ENCODE results near the gene CRAT. TPM values are rescaled to one million over a fixed set of nuclear protein-coding genes. Genes with fewer than 3 reads are reported as not detected.

CRAT gene
- 27.1 TPM for total RNA-seq

- Histone ChIP-seq H3K27me3 (ENCODE audit: control insufficient read depth in 3 of 3, insufficient read depth in 3 of 3, low read length in 3 of 3) (no peaks in the 10 kb centered on the region), H3K4me3 (ENCODE audit: low read length in 3 of 3) (peak within 1 kb of the TSS; percentile 85 to 93 (median 89)), H3K27ac (ENCODE audit: low read depth, low read length) (peak within 1 kb of the TSS; percentile 95), H3K36me3 (ENCODE audit: control insufficient read depth in 3 of 3, insufficient read depth in 3 of 3, low read length in 3 of 3) (peaks cover 10 to 13% (median 13%) of the 10 kb centered on the region in 3 donors), H3K4me1 (ENCODE audit: control insufficient read depth in 3 of 3, insufficient read depth in 3 of 3, low read length in 3 of 3) (peaks cover 39 to 63% (median 42%) of the 10 kb centered on the region in 3 donors), H3K9ac (ENCODE audit: low read depth in 1 of 3, low read length in 3 of 3) (peak within 1 kb of the TSS; percentile 92 to 96 (median 94)), H3K9me3 (ENCODE audit: control insufficient read depth in 3 of 3, low read length in 3 of 3) (no peaks in the 10 kb centered on the region)
Observed at GRCh38 chr9:129110740-129111527, at the start of gene CRAT, which contains the start of gene PTPA. Gene CRAT, minus strand, starts transcription at chr9:129110793. Its CDS starts 284 bp downstream, at chr9:129110509. Gene PTPA, plus strand, starts transcription at chr9:129111415. Its CDS starts 186 bp downstream, at chr9:129111601.

- Histone ChIP-seq H3K27me3 (ENCODE audit: control insufficient read depth in 3 of 3, insufficient read depth in 3 of 3, low read length in 3 of 3) (no peaks in the 10 kb centered on the region), H3K36me3 (ENCODE audit: control insufficient read depth in 3 of 3, insufficient read depth in 3 of 3, low read length in 3 of 3) (peaks cover 0 to 21% (median 5%) of the 10 kb centered on the region in 3 donors), H3K9ac (ENCODE audit: low read depth in 1 of 3, low read length in 3 of 3) (no peak overlapping the region), H3K4me1 (ENCODE audit: control insufficient read depth in 3 of 3, insufficient read depth in 3 of 3, low read length in 3 of 3) (no peaks in the 10 kb centered on the region), H3K27ac (ENCODE audit: low read depth, low read length) (no peak overlapping the region), H3K9me3 (ENCODE audit: control insufficient read depth in 3 of 3, low read length in 3 of 3) (no peaks in the 10 kb centered on the region), H3K4me3 (ENCODE audit: low read length in 3 of 3) (no peak overlapping the region)
Observed at GRCh38 chr9:129156163-129156562, 45.6 kb upstream of the CRAT start.

- no peak overlapping the region for H3K9ac ChIP-seq (ENCODE audit: low read depth in 1 of 3, low read length in 3 of 3)
- no peaks in the 10 kb centered on the region for H3K9me3 ChIP-seq (ENCODE audit: control insufficient read depth in 3 of 3, low read length in 3 of 3)
- H3K4me3 ChIP-seq (ENCODE audit: low read length in 3 of 3), result no peak overlapping the region
- H3K27me3 ChIP-seq (ENCODE audit: control insufficient read depth in 3 of 3, insufficient read depth in 3 of 3, low read length in 3 of 3), result no peaks in the 10 kb centered on the region
- no peaks in the 10 kb centered on the region for H3K4me1 ChIP-seq (ENCODE audit: control insufficient read depth in 3 of 3, insufficient read depth in 3 of 3, low read length in 3 of 3)
- no peak overlapping the region for H3K27ac ChIP-seq (ENCODE audit: low read depth, low read length)
- H3K36me3 ChIP-seq (ENCODE audit: control insufficient read depth in 3 of 3, insufficient read depth in 3 of 3, low read length in 3 of 3), result peaks cover 2 to 21% (median 5%) of the 10 kb centered on the region in 3 donors
Observed at GRCh38 chr9:129154866-129155477, 44.4 kb upstream of the CRAT start.

- Histone ChIP-seq H3K27ac (ENCODE audit: low read depth, low read length) (no peak overlapping the region), H3K9me3 (ENCODE audit: control insufficient read depth in 3 of 3, low read length in 3 of 3) (no peaks in the 10 kb centered on the region), H3K9ac (ENCODE audit: low read depth in 1 of 3, low read length in 3 of 3) (no peak overlapping the region), H3K36me3 (ENCODE audit: control insufficient read depth in 3 of 3, insufficient read depth in 3 of 3, low read length in 3 of 3) (peaks cover 21 to 32% (median 23%) of the 10 kb centered on the region in 3 donors), H3K4me3 (ENCODE audit: low read length in 3 of 3) (no peak overlapping the region), H3K27me3 (ENCODE audit: control insufficient read depth in 3 of 3, insufficient read depth in 3 of 3, low read length in 3 of 3) (no peaks in the 10 kb centered on the region), H3K4me1 (ENCODE audit: control insufficient read depth in 3 of 3, insufficient read depth in 3 of 3, low read length in 3 of 3) (peaks cover 13 to 19% (median 16%) of the 10 kb centered on the region in 3 donors)
Observed at GRCh38 chr9:129151469-129151868, 40.9 kb upstream of the CRAT start.

- Histone ChIP-seq H3K36me3 (ENCODE audit: control insufficient read depth in 3 of 3, insufficient read depth in 3 of 3, low read length in 3 of 3) (peaks cover 22 to 32% (median 28%) of the 10 kb centered on the region in 3 donors), H3K4me3 (ENCODE audit: low read length in 3 of 3) (no peak overlapping the region), H3K9me3 (ENCODE audit: control insufficient read depth in 3 of 3, low read length in 3 of 3) (no peaks in the 10 kb centered on the region), H3K9ac (ENCODE audit: low read depth in 1 of 3, low read length in 3 of 3) (no peak overlapping the region), H3K27me3 (ENCODE audit: control insufficient read depth in 3 of 3, insufficient read depth in 3 of 3, low read length in 3 of 3) (no peaks in the 10 kb centered on the region), H3K4me1 (ENCODE audit: control insufficient read depth in 3 of 3, insufficient read depth in 3 of 3, low read length in 3 of 3) (peaks cover 20 to 26% (median 23%) of the 10 kb centered on the region in 3 donors), H3K27ac (ENCODE audit: low read depth, low read length) (no peak overlapping the region)
Observed at GRCh38 chr9:129150672-129151211, 40.1 kb upstream of the CRAT start.

GRCh38 chr9:129150122-129150521, 39.5 kb upstream of the CRAT start:
- no peaks in the 10 kb centered on the region for H3K9me3 ChIP-seq (ENCODE audit: control insufficient read depth in 3 of 3, low read length in 3 of 3)

GRCh38 chr9:129149442-129149841, 38.8 kb upstream of the CRAT start:
- H3K27ac ChIP-seq (ENCODE audit: low read depth, low read length), result no peak overlapping the region
- H3K4me3 ChIP-seq (ENCODE audit: low read length in 3 of 3), result no peak overlapping the region
- H3K9me3 ChIP-seq (ENCODE audit: control insufficient read depth in 3 of 3, low read length in 3 of 3), result no peaks in the 10 kb centered on the region
- H3K4me1 ChIP-seq (ENCODE audit: control insufficient read depth in 3 of 3, insufficient read depth in 3 of 3, low read length in 3 of 3), result peaks cover 30 to 38% (median 34%) of the 10 kb centered on the region in 3 donors
- H3K9ac ChIP-seq (ENCODE audit: low read depth in 1 of 3, low read length in 3 of 3), result peak overlapping the region in 1 of 3 donors; percentile 10
- no peaks in the 10 kb centered on the region for H3K27me3 ChIP-seq (ENCODE audit: control insufficient read depth in 3 of 3, insufficient read depth in 3 of 3, low read length in 3 of 3)
- peaks cover 23 to 28% (median 25%) of the 10 kb centered on the region in 3 donors for H3K36me3 ChIP-seq (ENCODE audit: control insufficient read depth in 3 of 3, insufficient read depth in 3 of 3, low read length in 3 of 3)

More at GRCh38 chr9:129150122-129150521, 39.5 kb upstream of the CRAT start:
- no peak overlapping the region for H3K4me3 ChIP-seq (ENCODE audit: low read length in 3 of 3)
- H3K36me3 ChIP-seq (ENCODE audit: control insufficient read depth in 3 of 3, insufficient read depth in 3 of 3, low read length in 3 of 3), result peaks cover 23 to 28% (median 27%) of the 10 kb centered on the region in 3 donors
- no peaks in the 10 kb centered on the region for H3K27me3 ChIP-seq (ENCODE audit: control insufficient read depth in 3 of 3, insufficient read depth in 3 of 3, low read length in 3 of 3)
- H3K9ac ChIP-seq (ENCODE audit: low read depth in 1 of 3, low read length in 3 of 3), result peak overlapping the region in 1 of 3 donors; percentile 33
- H3K4me1 ChIP-seq (ENCODE audit: control insufficient read depth in 3 of 3, insufficient read depth in 3 of 3, low read length in 3 of 3), result peaks cover 26 to 32% (median 29%) of the 10 kb centered on the region in 3 donors
- H3K27ac ChIP-seq (ENCODE audit: low read depth, low read length), result no peak overlapping the region

- H3K36me3 ChIP-seq (ENCODE audit: control insufficient read depth in 3 of 3, insufficient read depth in 3 of 3, low read length in 3 of 3), result peaks cover 27 to 34% (median 31%) of the 10 kb centered on the region in 3 donors
- no peak overlapping the region for H3K27ac ChIP-seq (ENCODE audit: low read depth, low read length)
- no peaks in the 10 kb centered on the region for H3K27me3 ChIP-seq (ENCODE audit: control insufficient read depth in 3 of 3, insufficient read depth in 3 of 3, low read length in 3 of 3)
- no peaks in the 10 kb centered on the region for H3K9me3 ChIP-seq (ENCODE audit: control insufficient read depth in 3 of 3, low read length in 3 of 3)
- H3K4me1 ChIP-seq (ENCODE audit: control insufficient read depth in 3 of 3, insufficient read depth in 3 of 3, low read length in 3 of 3), result peaks cover 36 to 45% (median 41%) of the 10 kb centered on the region in 3 donors
- peak overlapping the region in 1 of 3 donors; percentile 33 for H3K9ac ChIP-seq (ENCODE audit: low read depth in 1 of 3, low read length in 3 of 3)
- H3K4me3 ChIP-seq (ENCODE audit: low read length in 3 of 3), result no peak overlapping the region
Observed at GRCh38 chr9:129148463-129149204, 38.0 kb upstream of the CRAT start.

GRCh38 chr9:129146441-129146941, 35.9 kb upstream of the CRAT start:
- Histone ChIP-seq H3K4me3 (ENCODE audit: low read length in 3 of 3) (peak overlapping the region in 1 of 3 donors; percentile 6), H3K36me3 (ENCODE audit: control insufficient read depth in 3 of 3, insufficient read depth in 3 of 3, low read length in 3 of 3) (peaks cover 26 to 37% (median 34%) of the 10 kb centered on the region in 3 donors)

More at GRCh38 chr9:129146441-129146941, 35.9 kb upstream of the CRAT start:
- Histone ChIP-seq H3K9me3 (ENCODE audit: control insufficient read depth in 3 of 3, low read length in 3 of 3) (no peaks in the 10 kb centered on the region), H3K27me3 (ENCODE audit: control insufficient read depth in 3 of 3, insufficient read depth in 3 of 3, low read length in 3 of 3) (no peaks in the 10 kb centered on the region), H3K4me1 (ENCODE audit: control insufficient read depth in 3 of 3, insufficient read depth in 3 of 3, low read length in 3 of 3) (peaks cover 57 to 66% (median 61%) of the 10 kb centered on the region in 3 donors), H3K27ac (ENCODE audit: low read depth, low read length) (peak overlapping the region; percentile 83), H3K9ac (ENCODE audit: low read depth in 1 of 3, low read length in 3 of 3) (peak overlapping the region; percentile 48 to 75 (median 74))
